H9 (cell line): ENCODE measurements around the gene KCNJ13. TPM values are rescaled to one million over a fixed set of nuclear protein-coding genes. Genes with fewer than 3 reads are reported as not detected.

Experiments used
- DNase-seq: peaks from one replicate; pipeline ENCODE4 v3.0.0-alpha.2; 2017
- H2AFZ ChIP-seq: one replicate; pipeline ENCODE4 v1.6.1; 2013; ENCODE audit warnings: mild to moderate bottlenecking, low read length, control low read depth, moderate library complexity
- H2AK5ac ChIP-seq: 2 replicates; pipeline ENCODE4 v1.6.1; 2013; ENCODE audit warnings: low read length, control low read depth, mixed read lengths; ENCODE audit not compliant: insufficient read length
- H2BK120ac ChIP-seq: one replicate; pipeline ENCODE4 v1.6.1; 2013; ENCODE audit warnings: low read depth, mild to moderate bottlenecking, low read length, control low read depth, inconsistent platforms; ENCODE audit not compliant: poor library complexity, severe bottlenecking
- H2BK12ac ChIP-seq: 2 replicates; pipeline ENCODE4 v1.6.1; 2013; ENCODE audit warnings: low read length, control low read depth, mixed read lengths, low read depth; ENCODE audit not compliant: insufficient read length
- H2BK15ac ChIP-seq: 2 replicates; pipeline ENCODE4 v1.6.1; 2013; ENCODE audit warnings: low read depth, low read length, control low read depth
- H2BK20ac ChIP-seq: one replicate; pipeline ENCODE4 v1.6.1; 2013; ENCODE audit warnings: low read depth, mild to moderate bottlenecking, low read length, control low read depth, inconsistent platforms; ENCODE audit not compliant: poor library complexity, severe bottlenecking
- H2BK5ac ChIP-seq: 2 replicates; pipeline ENCODE4 v1.6.1; 2013; ENCODE audit warnings: low read length, control low read depth, mixed read lengths; ENCODE audit not compliant: insufficient read length
- H3K14ac ChIP-seq: 2 replicates; pipeline ENCODE4 v1.6.1; 2013; ENCODE audit warnings: low read length, control low read depth; ENCODE audit not compliant: insufficient read depth
- H3K18ac ChIP-seq: 2 replicates; pipeline ENCODE4 v1.6.1; 2013; ENCODE audit warnings: low read depth, mild to moderate bottlenecking, mixed read lengths, low read length, control low read depth; ENCODE audit not compliant: insufficient read length
- H3K23ac ChIP-seq: 2 replicates; pipeline ENCODE4 v1.6.1; 2013; ENCODE audit warnings: low read length, control low read depth, mixed read lengths, low read depth; ENCODE audit not compliant: insufficient read length
- H3K23me2 ChIP-seq: 2 replicates; pipeline ENCODE4 v1.6.1; 2013; ENCODE audit warnings: low read depth, mild to moderate bottlenecking, mixed read lengths, low read length, control low read depth; ENCODE audit not compliant: insufficient read length, poor library complexity, severe bottlenecking
- H3K27ac ChIP-seq: 2 replicates; pipeline ENCODE4 v1.5.1; 2013; ENCODE audit warnings: low read length, control low read depth, mixed read lengths, low read depth; ENCODE audit not compliant: insufficient read length
- H3K27me3 ChIP-seq: 2 replicates; pipeline ENCODE4 v1.6.1; 2013; ENCODE audit warnings: low read length, control low read depth, inconsistent platforms; ENCODE audit not compliant: insufficient read depth
- H3K4ac ChIP-seq: 2 replicates; pipeline ENCODE4 v1.6.1; 2013; ENCODE audit warnings: low read depth, mild to moderate bottlenecking, control low read depth, inconsistent platforms, low read length, moderate library complexity
- H3K4me1 ChIP-seq: 2 replicates; pipeline ENCODE4 v1.6.1; 2013; ENCODE audit warnings: low read length, control low read depth, inconsistent platforms; ENCODE audit not compliant: insufficient read depth
- H3K4me2 ChIP-seq: 2 replicates; pipeline ENCODE4 v1.6.1; 2013; ENCODE audit warnings: low read length, control low read depth, mixed read lengths; ENCODE audit not compliant: insufficient read length, insufficient read depth
- H3K56ac ChIP-seq: 2 replicates; pipeline ENCODE4 v1.6.1; 2013; ENCODE audit warnings: low read depth, mild to moderate bottlenecking, mixed read lengths, low read length, control low read depth; ENCODE audit not compliant: insufficient read length
- H3K79me1 ChIP-seq: 2 replicates; pipeline ENCODE4 v1.6.1; 2013; ENCODE audit warnings: low read depth, mild to moderate bottlenecking, moderate library complexity, low read length, control low read depth, inconsistent platforms; ENCODE audit not compliant: insufficient read depth, poor library complexity, severe bottlenecking
- H3K79me2 ChIP-seq: 2 replicates; pipeline ENCODE4 v1.6.1; 2013; ENCODE audit warnings: low read length, control low read depth, inconsistent platforms; ENCODE audit not compliant: insufficient read depth
- H3K9ac ChIP-seq: 2 replicates; pipeline ENCODE4 v1.6.1; 2013; ENCODE audit warnings: low read length, control low read depth, mixed read lengths; ENCODE audit not compliant: insufficient read length; ENCODE audit errors: extremely low read depth
- H3K9me3 ChIP-seq: one replicate; pipeline ENCODE4 v1.6.1; 2013; ENCODE audit warnings: low read depth, low read length, inconsistent platforms; ENCODE audit not compliant: control insufficient read depth
- H3T11ph ChIP-seq: one replicate; pipeline ENCODE4 v1.6.1; 2013; ENCODE audit warnings: mild to moderate bottlenecking, low read length, control low read depth, inconsistent platforms
- H4K20me1 ChIP-seq: one replicate; pipeline ENCODE4 v1.6.1; 2013; ENCODE audit not compliant: control insufficient read depth, insufficient read length, insufficient read depth
- H4K5ac ChIP-seq: 2 replicates; pipeline ENCODE4 v1.6.1; 2013; ENCODE audit warnings: low read depth, mild to moderate bottlenecking, mixed read lengths, low read length, control low read depth; ENCODE audit not compliant: insufficient read length
- H4K8ac ChIP-seq: replicated peaks from 2 replicates; pipeline ENCODE4 v1.6.1; 2013; ENCODE audit warnings: low read length, control low read depth, mixed read lengths, low read depth; ENCODE audit not compliant: insufficient read length
- H4K91ac ChIP-seq: 2 replicates; pipeline ENCODE4 v1.6.1; 2013; ENCODE audit warnings: low read depth, mild to moderate bottlenecking, moderate library complexity, mixed read lengths, low read length, control low read depth; ENCODE audit not compliant: insufficient read length
- H3K27ac Mint-ChIP-seq, 3 experiments: 2 replicates in 2 of 3; 3 replicates in 1 of 3; pipeline ENCODE4 v1.8.0; 2020 to 2021; ENCODE audit warnings: mixed read lengths in 3 of 3, mild to moderate bottlenecking in 1 of 3, moderate library complexity in 1 of 3
- H3K27me3 Mint-ChIP-seq: 2 replicates; pipeline ENCODE4 v1.8.0; 2021; ENCODE audit warnings: low read depth, mild to moderate bottlenecking, moderate library complexity, mixed read lengths
- H3K36me3 Mint-ChIP-seq, 3 experiments: 2 replicates in 2 of 3; 3 replicates in 1 of 3; pipeline ENCODE4 v1.8.0; 2020 to 2021; ENCODE audit warnings: low read depth in 3 of 3, mixed read lengths in 3 of 3; ENCODE audit not compliant: insufficient read depth in 1 of 3
- H3K4me1 Mint-ChIP-seq, 2 experiments: 2 replicates each; pipeline ENCODE4 v1.8.0; 2020; ENCODE audit warnings: mixed read lengths in 2 of 2
- H3K4me3 Mint-ChIP-seq, 2 experiments: 2 replicates in 1 of 2; 3 replicates in 1 of 2; pipeline ENCODE4 v1.8.0; 2020 to 2021; ENCODE audit warnings: mild to moderate bottlenecking in 2 of 2, mixed read lengths in 2 of 2, moderate library complexity in 1 of 2
- H3K9me3 Mint-ChIP-seq, 2 experiments: 2 replicates in 1 of 2; 3 replicates in 1 of 2; pipeline ENCODE4 v1.8.0; 2020; ENCODE audit warnings: mild to moderate bottlenecking in 2 of 2, mixed read lengths in 2 of 2, moderate library complexity in 1 of 2
- CTCF ChIP-seq: fragments of 200-600 bp; sonication (generic); conservative IDR thresholded peaks from 3 replicates; pipeline ENCODE4 v1.8.0; 2021; ENCODE audit warnings: antibody characterized with exemption, mild to moderate bottlenecking
- WGBS: extraction: QIAGEN DNeasy Blood & Tissue Kit; methylation state at CpG from one replicate; pipeline ENCODE4 v1.1.7; 2013; ENCODE audit warnings: missing lambda C conversion rate, low lambda C conversion rate, mixed read lengths; ENCODE audit not compliant: insufficient read length; ENCODE audit errors: extremely low coverage; 5-methylcytosine and 5-hydroxymethylcytosine counted together
- total RNA-seq: library from RNA; stranded (reverse); gene quantifications from 2 replicates; pipeline ENCODE4 v1.2.1, GENCODE V29; 2021

The KCNJ13 gene
- total RNA-seq, 1 experiment from 2014 or later = not detected

GRCh38 chr2:232723027-232723426 is 53.3 kb downstream of the KCNJ13 start:
- Histone ChIP-seq H2BK120ac (no peak overlapping the region), H3T11ph (no peak overlapping the region), H3K14ac (no peak overlapping the region), H2AFZ (no peak overlapping the region), H3K18ac (no peak overlapping the region), H3K79me1 (peaks cover 6% of the 10 kb centered on the region), H4K20me1 (no peaks in the 10 kb centered on the region), H4K5ac (no peak overlapping the region), H3K9ac (no peak overlapping the region), H3K56ac (no peak overlapping the region), H4K8ac (no peak overlapping the region), H3K79me2 (peaks cover 6% of the 10 kb centered on the region; the same call in 1 of the 2 replicates), H2BK5ac (no peak overlapping the region), H3K9me3 (no peaks in the 10 kb centered on the region), H3K4me1 (no peaks in the 10 kb centered on the region), H2BK15ac (no peak overlapping the region), H4K91ac (no peak overlapping the region), H2AK5ac (no peak overlapping the region), H3K4me2 (no peak overlapping the region), H2BK20ac (no peak overlapping the region), H3K4ac (no peak overlapping the region), H2BK12ac (no peak overlapping the region), H3K23me2 (no peaks in the 10 kb centered on the region), H3K27ac (no peak overlapping the region), H3K27me3 (no peaks in the 10 kb centered on the region), H3K23ac (no peak overlapping the region)
- Mint-ChIP-seq H3K36me3 (peaks cover 9 to 40% (median 32%) of the 10 kb centered on the region in 3 experiments; a peak in 6 of 7 replicates), H3K27ac (no peak overlapping the region), H3K9me3 (no peaks in the 10 kb centered on the region; a peak in 1 of 5 replicates), H3K4me3 (no peak overlapping the region), H3K4me1 (peaks cover 5 to 8% of the 10 kb centered on the region in 2 experiments; a peak in 3 of 4 replicates), H3K27me3 (no peaks in the 10 kb centered on the region)
- no CpG with 5 or more reads among the region's 1 CpG for WGBS
- TF ChIP-seq CTCF = no peak
- no peak for DNase-seq
